ENCODE measurements around the gene DOK6.

DOK6 gene

DNA sequence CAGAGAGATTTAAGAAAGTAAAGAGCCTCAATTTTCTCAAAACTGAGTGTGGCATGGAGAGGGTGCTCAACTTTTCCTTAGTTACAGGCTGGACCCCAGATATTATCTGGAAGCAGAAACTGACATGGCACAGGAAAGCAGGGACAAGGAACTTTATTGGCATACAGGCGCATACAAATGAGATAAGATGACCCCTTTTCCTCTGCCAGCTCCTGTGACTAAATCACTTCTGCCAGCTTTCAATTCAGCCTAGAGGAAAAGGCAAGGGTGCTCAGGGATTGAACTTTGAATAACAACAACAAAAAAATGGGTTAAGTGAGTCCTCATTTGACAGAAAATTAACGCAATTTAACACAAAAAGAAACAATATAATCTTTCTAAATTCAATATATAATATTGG, 284.1 kb downstream of the DOK6 start:
- Histone ChIP-seq H3K4me2 (ENCODE audit: insufficient read depth, low read length, poor library complexity, severe bottlenecking) (no peak overlapping the region), H2BK120ac (ENCODE audit: low read depth, low read length) (no peak overlapping the region), H3K4me3 (ENCODE audit: low read length in 2 of 2) (no peak overlapping the region), H3K9ac (ENCODE audit: low read depth, low read length, poor library complexity) (no peak overlapping the region), H3K36me3 (replicated peaks in 1 of 2; ENCODE audit: control insufficient read depth in 2 of 2, insufficient read depth in 2 of 2, low read length in 2 of 2) (no peaks in the 10 kb centered on the region), H3K27me3 (ENCODE audit: control insufficient read depth in 3 of 3, insufficient read depth in 3 of 3, low read depth in 1 of 3, low read length in 3 of 3) (no peaks in the 10 kb centered on the region), H2AFZ (ENCODE audit: low read length) (no peak overlapping the region), H3K4me1 (ENCODE audit: control insufficient read depth in 2 of 2, insufficient read depth in 1 of 2, low read depth in 1 of 2, low read length in 2 of 2) (no peaks in the 10 kb centered on the region), H3K18ac (ENCODE audit: low read length) (no peak overlapping the region), H2BK15ac (ENCODE audit: low read length) (no peak overlapping the region), H3K9me3 (replicated peaks in 1 of 2; ENCODE audit: control insufficient read depth in 2 of 2, insufficient read depth in 1 of 2, low read depth in 1 of 2, low read length in 2 of 2) (no peaks in the 10 kb centered on the region), H2BK5ac (ENCODE audit: low read length) (no peak overlapping the region), H3K27ac (replicated peaks; ENCODE audit: low read length) (no peak overlapping the region), H2BK12ac (ENCODE audit: low read length) (no peak overlapping the region), H3K23ac (ENCODE audit: low read depth, low read length, poor library complexity) (no peak overlapping the region), H2AK5ac (ENCODE audit: low read depth, low read length) (no peak overlapping the region), H4K8ac (ENCODE audit: low read depth, low read length) (no peak overlapping the region), H3K4ac (ENCODE audit: low read length) (no peak overlapping the region), H4K91ac (ENCODE audit: low read depth, low read length, poor library complexity) (no peak overlapping the region), H3K14ac (ENCODE audit: low read length) (no peak overlapping the region), H3K79me1 (ENCODE audit: low read depth, low read length) (no peaks in the 10 kb centered on the region)
- no CpG with 5 or more reads among the region's 2 CpGs for WGBS, 2 donors (ENCODE audit: extremely low coverage in 2 of 2, insufficient read length in 2 of 2, insufficient replicate concordance in 1 of 2)
- DNase-seq (ENCODE audit: low spot score): no peak

DNA sequence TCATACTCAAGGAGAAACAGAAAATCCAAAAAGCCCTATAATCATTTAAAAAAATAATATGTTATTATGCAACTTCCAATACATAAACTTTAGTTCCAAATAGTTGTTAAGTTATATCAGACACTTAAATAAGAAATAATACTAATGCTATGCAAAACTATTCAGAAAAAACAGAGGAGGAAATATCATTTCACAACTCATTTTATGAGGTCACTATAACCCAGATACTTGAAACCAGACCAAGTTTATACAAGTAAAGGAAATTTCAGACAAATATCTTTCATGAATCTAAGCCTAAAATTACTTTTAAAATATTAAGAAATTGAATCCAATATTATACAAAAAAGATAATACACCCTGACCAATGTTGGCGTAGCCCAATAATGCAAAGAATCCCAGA, 286.2 kb downstream of the DOK6 start:
- no peak for DNase-seq (ENCODE audit: low spot score)
- Histone ChIP-seq H3K27ac (replicated peaks; ENCODE audit: low read length) (no peak overlapping the region), H3K23ac (ENCODE audit: low read depth, low read length, poor library complexity) (no peak overlapping the region), H2AFZ (ENCODE audit: low read length) (no peak overlapping the region), H3K4me3 (ENCODE audit: low read length in 2 of 2) (no peak overlapping the region), H2BK15ac (ENCODE audit: low read length) (no peak overlapping the region), H2AK5ac (ENCODE audit: low read depth, low read length) (no peak overlapping the region), H3K36me3 (replicated peaks in 1 of 2; ENCODE audit: control insufficient read depth in 2 of 2, insufficient read depth in 2 of 2, low read length in 2 of 2) (no peaks in the 10 kb centered on the region), H3K4ac (ENCODE audit: low read length) (no peak overlapping the region), H4K8ac (ENCODE audit: low read depth, low read length) (no peak overlapping the region), H2BK12ac (ENCODE audit: low read length) (no peak overlapping the region), H2BK120ac (ENCODE audit: low read depth, low read length) (no peak overlapping the region), H3K4me2 (ENCODE audit: insufficient read depth, low read length, poor library complexity, severe bottlenecking) (no peak overlapping the region), H3K27me3 (ENCODE audit: control insufficient read depth in 3 of 3, insufficient read depth in 3 of 3, low read depth in 1 of 3, low read length in 3 of 3) (no peaks in the 10 kb centered on the region), H3K4me1 (ENCODE audit: control insufficient read depth in 2 of 2, insufficient read depth in 1 of 2, low read depth in 1 of 2, low read length in 2 of 2) (no peaks in the 10 kb centered on the region), H4K91ac (ENCODE audit: low read depth, low read length, poor library complexity) (no peak overlapping the region), H3K18ac (ENCODE audit: low read length) (no peak overlapping the region), H3K9me3 (replicated peaks in 1 of 2; ENCODE audit: control insufficient read depth in 2 of 2, insufficient read depth in 1 of 2, low read depth in 1 of 2, low read length in 2 of 2) (no peaks in the 10 kb centered on the region), H3K79me1 (ENCODE audit: low read depth, low read length) (no peaks in the 10 kb centered on the region), H3K14ac (ENCODE audit: low read length) (no peak overlapping the region), H2BK5ac (ENCODE audit: low read length) (no peak overlapping the region), H3K9ac (ENCODE audit: low read depth, low read length, poor library complexity) (no peak overlapping the region)
- WGBS, 2 donors (ENCODE audit: extremely low coverage in 2 of 2, insufficient read length in 2 of 2, insufficient replicate concordance in 1 of 2): no CpG with 5 or more reads among the region's 1 CpG

DNA sequence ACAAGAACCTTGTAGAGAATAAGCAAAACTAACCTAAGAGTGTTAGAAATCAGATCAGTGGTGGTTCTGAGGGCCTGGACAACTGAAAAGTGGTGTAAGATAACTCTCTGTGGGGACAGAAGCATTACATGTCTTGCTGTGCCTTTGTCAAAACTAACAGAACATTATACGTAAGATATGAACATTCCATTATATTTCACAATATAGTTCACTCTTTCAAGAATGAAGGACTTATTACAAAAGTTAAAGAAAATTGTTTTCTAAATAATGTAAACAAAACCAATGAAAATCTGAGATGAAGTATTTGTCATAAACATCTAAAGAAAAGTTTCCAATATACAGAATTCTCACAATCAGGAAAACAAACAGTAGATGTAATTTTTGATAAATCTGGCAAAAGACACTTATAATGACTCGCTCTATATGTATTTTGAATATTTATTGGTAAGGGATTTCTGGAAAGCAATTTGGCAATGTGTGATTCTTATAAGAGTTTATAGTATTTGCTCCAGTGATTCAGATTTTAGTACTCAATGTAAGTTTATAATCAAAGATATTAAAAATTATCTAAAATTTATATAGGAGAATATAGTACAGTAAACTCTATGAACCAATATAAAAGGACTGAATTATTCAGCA, 288.6 kb downstream of the DOK6 start:
- Histone ChIP-seq H2BK12ac (ENCODE audit: low read length) (no peak overlapping the region), H3K27me3 (ENCODE audit: control insufficient read depth in 3 of 3, insufficient read depth in 3 of 3, low read depth in 1 of 3, low read length in 3 of 3) (no peaks in the 10 kb centered on the region), H2BK120ac (ENCODE audit: low read depth, low read length) (no peak overlapping the region), H4K91ac (ENCODE audit: low read depth, low read length, poor library complexity) (no peak overlapping the region), H3K4me1 (ENCODE audit: control insufficient read depth in 2 of 2, insufficient read depth in 1 of 2, low read depth in 1 of 2, low read length in 2 of 2) (no peaks in the 10 kb centered on the region), H2AK5ac (ENCODE audit: low read depth, low read length) (no peak overlapping the region), H3K23ac (ENCODE audit: low read depth, low read length, poor library complexity) (no peak overlapping the region), H3K36me3 (replicated peaks in 1 of 2; ENCODE audit: control insufficient read depth in 2 of 2, insufficient read depth in 2 of 2, low read length in 2 of 2) (no peaks in the 10 kb centered on the region), H2BK5ac (ENCODE audit: low read length) (no peak overlapping the region), H3K9me3 (replicated peaks in 1 of 2; ENCODE audit: control insufficient read depth in 2 of 2, insufficient read depth in 1 of 2, low read depth in 1 of 2, low read length in 2 of 2) (no peaks in the 10 kb centered on the region), H3K14ac (ENCODE audit: low read length) (no peak overlapping the region), H2AFZ (ENCODE audit: low read length) (no peak overlapping the region), H3K4me2 (ENCODE audit: insufficient read depth, low read length, poor library complexity, severe bottlenecking) (no peak overlapping the region), H2BK15ac (ENCODE audit: low read length) (no peak overlapping the region), H3K9ac (ENCODE audit: low read depth, low read length, poor library complexity) (no peak overlapping the region), H4K8ac (ENCODE audit: low read depth, low read length) (no peak overlapping the region), H3K27ac (replicated peaks; ENCODE audit: low read length) (no peak overlapping the region), H3K4ac (ENCODE audit: low read length) (no peak overlapping the region), H3K4me3 (ENCODE audit: low read length in 2 of 2) (no peak overlapping the region), H3K79me1 (ENCODE audit: low read depth, low read length) (no peaks in the 10 kb centered on the region), H3K18ac (ENCODE audit: low read length) (no peak overlapping the region)
- no CpG with 5 or more reads among the region's 2 CpGs for WGBS, 2 donors (ENCODE audit: extremely low coverage in 2 of 2, insufficient read length in 2 of 2, insufficient replicate concordance in 1 of 2)
- DNase-seq (ENCODE audit: low spot score): no peak

DNA sequence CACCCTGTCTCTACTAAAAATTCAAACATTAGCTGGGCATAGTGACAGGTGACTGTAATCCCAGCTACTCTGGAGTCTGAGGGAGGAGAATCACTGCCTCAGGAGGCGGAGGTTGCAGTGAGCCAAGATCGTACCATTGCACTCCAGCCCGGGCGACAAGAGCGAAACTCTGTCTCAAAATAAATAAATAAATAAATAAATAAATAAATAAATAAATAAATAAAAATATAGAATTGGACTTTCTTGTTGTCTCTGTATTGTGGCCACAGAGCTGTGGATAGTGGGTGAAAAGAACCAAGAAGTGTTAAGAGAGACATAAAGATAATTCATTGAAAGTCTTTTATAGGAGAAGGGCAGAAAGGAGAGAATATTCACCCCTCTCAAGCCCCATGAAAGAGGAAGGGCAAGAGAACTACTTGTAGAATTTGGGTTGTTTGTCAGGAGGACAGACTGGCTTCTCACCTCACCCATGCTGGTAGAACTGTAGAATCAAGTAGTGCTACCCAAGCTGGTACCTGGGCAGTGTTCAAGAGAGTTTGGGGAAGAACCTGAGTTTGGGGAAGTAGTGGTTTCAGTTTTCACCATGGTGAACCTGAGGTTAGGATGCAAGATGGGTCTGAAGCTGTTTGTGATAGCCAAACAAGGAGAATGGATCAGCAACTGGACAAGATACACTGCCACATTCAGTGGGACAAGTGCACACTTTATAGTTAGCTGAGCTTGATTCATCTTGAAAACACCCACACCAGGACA, 290.5 kb downstream of the DOK6 start:
- H3K4me1 ChIP-seq (ENCODE audit: control insufficient read depth in 2 of 2, insufficient read depth in 1 of 2, low read depth in 1 of 2, low read length in 2 of 2): no peaks in the 10 kb centered on the region
- H3K4me2 ChIP-seq (ENCODE audit: insufficient read depth, low read length, poor library complexity, severe bottlenecking): no peak overlapping the region
- H4K91ac ChIP-seq (ENCODE audit: low read depth, low read length, poor library complexity): no peak overlapping the region
- no peak overlapping the region for H3K4me3 ChIP-seq (ENCODE audit: low read length in 2 of 2)
- H3K36me3 ChIP-seq (replicated peaks in 1 of 2; ENCODE audit: control insufficient read depth in 2 of 2, insufficient read depth in 2 of 2, low read length in 2 of 2): no peaks in the 10 kb centered on the region
- H4K8ac ChIP-seq (ENCODE audit: low read depth, low read length): no peak overlapping the region
- H2BK5ac ChIP-seq (ENCODE audit: low read length): no peak overlapping the region
- H2AK5ac ChIP-seq (ENCODE audit: low read depth, low read length): no peak overlapping the region
- H2BK120ac ChIP-seq (ENCODE audit: low read depth, low read length): no peak overlapping the region
- H2BK15ac ChIP-seq (ENCODE audit: low read length): no peak overlapping the region
- H3K4ac ChIP-seq (ENCODE audit: low read length): no peak overlapping the region
- no peak for DNase-seq (ENCODE audit: low spot score)
- H3K27me3 ChIP-seq (ENCODE audit: control insufficient read depth in 3 of 3, insufficient read depth in 3 of 3, low read depth in 1 of 3, low read length in 3 of 3): no peaks in the 10 kb centered on the region
- H3K9ac ChIP-seq (ENCODE audit: low read depth, low read length, poor library complexity): no peak overlapping the region
- no peak overlapping the region for H3K23ac ChIP-seq (ENCODE audit: low read depth, low read length, poor library complexity)
- H2AFZ ChIP-seq (ENCODE audit: low read length): no peak overlapping the region
- H3K79me1 ChIP-seq (ENCODE audit: low read depth, low read length): no peaks in the 10 kb centered on the region
- no peak overlapping the region for H3K14ac ChIP-seq (ENCODE audit: low read length)
- WGBS, 2 donors (ENCODE audit: extremely low coverage in 2 of 2, insufficient read length in 2 of 2, insufficient replicate concordance in 1 of 2): no CpG with 5 or more reads among the region's 5 CpGs
- H2BK12ac ChIP-seq (ENCODE audit: low read length): no peak overlapping the region
- no peak overlapping the region for H3K18ac ChIP-seq (ENCODE audit: low read length)
- H3K27ac ChIP-seq (replicated peaks; ENCODE audit: low read length): no peak overlapping the region
- no peaks in the 10 kb centered on the region for H3K9me3 ChIP-seq (replicated peaks in 1 of 2; ENCODE audit: control insufficient read depth in 2 of 2, insufficient read depth in 1 of 2, low read depth in 1 of 2, low read length in 2 of 2)
